GM12801 (cell line): ENCODE measurements around the gene RBMS3.

Experiments
- CTCF ChIP-seq: IDR thresholded peaks from one replicate; pipeline ENCODE4 v1.5.1; 2011; ENCODE audit warnings: control low read depth; ENCODE audit not compliant: insufficient read length; ENCODE audit errors: extremely low read depth

The RBMS3 gene

GRCh38 chr3:29451920-29452319, 171.0 kb downstream of the RBMS3 start:
- no peak for TF ChIP-seq CTCF

GRCh38 chr3:29452934-29453283, 172.0 kb downstream of the RBMS3 start:
- no peak for TF ChIP-seq CTCF

GRCh38 chr3:29453284-29454001, 172.6 kb downstream of the RBMS3 start:
- no peak for TF ChIP-seq CTCF

GRCh38 chr3:29454161-29454611, 173.3 kb downstream of the RBMS3 start:
- TF ChIP-seq CTCF = no peak

GRCh38 chr3:29456901-29457300, 176.0 kb downstream of the RBMS3 start:
- TF ChIP-seq CTCF = no peak

- TF ChIP-seq CTCF = no peak
Observed at GRCh38 chr3:29463304-29463703, 182.4 kb downstream of the RBMS3 start.

- no peak for TF ChIP-seq CTCF
Observed at GRCh38 chr3:29465836-29466235, 185.0 kb downstream of the RBMS3 start.
